IMR-90 (cell line): Measurements from ENCODE around the gene TRDN. TPM values are rescaled to one million over a fixed set of nuclear protein-coding genes. Genes with fewer than 3 reads are reported as not detected.

ENCODE experiments used
- ATAC-seq: fragments of 200-7000 bp; cut with Tn5 transposase; 2 replicates; pipeline ENCODE4 v1.9.1; 2020; ENCODE audit warnings: low read depth, mild to moderate bottlenecking, moderate library complexity
- BruUV-seq: library from RNA; stranded (reverse); fragments of 400-500 nt; replicated peaks from 2 replicates; lab custom pipeline; 2021; lab: Mats Ljungman, UMichigan
- CTCF ChIA-PET: fragments of 300-600 bp; formaldehyde crosslinking; extraction: SDS; loops from one replicate; lab custom pipeline; 2021; ENCODE audit warnings: antibody characterized with exemption; lab: Yijun Ruan, JAX
- POLR2A ChIA-PET: fragments of 300-600 bp; sonication (Branson Sonifier 250); formaldehyde crosslinking; loops from one replicate; lab custom pipeline; 2022; ENCODE audit warnings: antibody characterized with exemption; ENCODE audit not compliant: unreplicated experiment; lab: Charles Lee
- DNase-seq: peaks from one replicate; pipeline ENCODE4 v3.0.0; 2013
- H2AFZ ChIP-seq: replicated peaks from 2 replicates; pipeline ENCODE3; 2013; ENCODE audit warnings: low read length, mild to moderate bottlenecking; ENCODE audit not compliant: poor library complexity
- H2AK5ac ChIP-seq: 2 replicates; pipeline ENCODE4 v1.6.1; 2013; ENCODE audit warnings: low read depth, low read length, inconsistent platforms
- H2AK9ac ChIP-seq: replicated peaks from 2 replicates; pipeline ENCODE3; 2013; ENCODE audit warnings: mild to moderate bottlenecking, low read depth, low read length, moderate library complexity; ENCODE audit not compliant: poor library complexity
- H2BK120ac ChIP-seq: 2 replicates; pipeline ENCODE4 v1.6.1; 2013; ENCODE audit warnings: low read depth, low read length, inconsistent platforms
- H2BK15ac ChIP-seq: 3 replicates; pipeline ENCODE4 v1.6.1; 2013; ENCODE audit warnings: low read depth, low read length, inconsistent platforms
- H2BK20ac ChIP-seq: 2 replicates; pipeline ENCODE4 v1.6.1; 2013; ENCODE audit warnings: low read depth, mild to moderate bottlenecking, inconsistent platforms, low read length, moderate library complexity
- H2BK5ac ChIP-seq: 2 replicates; pipeline ENCODE4 v1.6.1; 2013; ENCODE audit warnings: mild to moderate bottlenecking, low read depth, low read length, inconsistent platforms; ENCODE audit not compliant: poor library complexity, severe bottlenecking
- H3K14ac ChIP-seq: replicated peaks from 2 replicates; pipeline ENCODE4 v1.6.1; 2013; ENCODE audit warnings: low read depth, low read length, inconsistent platforms
- H3K18ac ChIP-seq: 2 replicates; pipeline ENCODE4 v1.6.1; 2013; ENCODE audit warnings: low read depth, low read length, control low read depth
- H3K23ac ChIP-seq: 2 replicates; pipeline ENCODE4 v1.6.1; 2013; ENCODE audit warnings: low read depth, low read length, inconsistent platforms
- H3K27ac ChIP-seq: 2 replicates; pipeline ENCODE4 v1.5.1; 2013; ENCODE audit warnings: mild to moderate bottlenecking, control low read depth, low read length; ENCODE audit not compliant: insufficient read depth
- H3K27me3 ChIP-seq: 2 replicates; pipeline ENCODE4 v1.6.1; 2013; ENCODE audit warnings: low read length; ENCODE audit not compliant: control insufficient read depth, insufficient read depth
- H3K36me3 ChIP-seq: 2 replicates; pipeline ENCODE4 v1.6.1; 2013; ENCODE audit warnings: low read length, mixed read lengths; ENCODE audit not compliant: control insufficient read depth, insufficient read depth
- H3K4ac ChIP-seq: 2 replicates; pipeline ENCODE4 v1.6.1; 2013; ENCODE audit warnings: low read depth, low read length, inconsistent platforms
- H3K4me1 ChIP-seq: 2 replicates; pipeline ENCODE4 v1.6.1; 2013; ENCODE audit warnings: low read length, mixed read lengths; ENCODE audit not compliant: control insufficient read depth, insufficient read depth
- H3K4me2 ChIP-seq: 2 replicates; pipeline ENCODE4 v1.6.1; 2013; ENCODE audit warnings: low read depth, mild to moderate bottlenecking, control low read depth, low read length, moderate library complexity
- H3K4me3 ChIP-seq: 2 replicates; pipeline ENCODE4 v1.5.1; 2013; ENCODE audit warnings: low read depth, mild to moderate bottlenecking, control low read depth, low read length, moderate library complexity; ENCODE audit not compliant: insufficient read depth
- H3K56ac ChIP-seq: 2 replicates; pipeline ENCODE4 v1.6.1; 2013; ENCODE audit warnings: low read length, inconsistent platforms; ENCODE audit not compliant: insufficient read depth; ENCODE audit errors: extremely low read depth
- H3K79me1 ChIP-seq, 2 experiments: 2 replicates each; pipeline ENCODE4 v1.6.1; 2013; ENCODE audit warnings: low read length in 2 of 2, inconsistent platforms in 1 of 2, low read depth in 1 of 2
- H3K9ac ChIP-seq: 2 replicates; pipeline ENCODE4 v1.6.1; 2013; ENCODE audit warnings: low read depth, low read length, control low read depth
- H3K9me1 ChIP-seq: 2 replicates; pipeline ENCODE4 v1.6.1; 2013; ENCODE audit warnings: low read length, inconsistent platforms; ENCODE audit not compliant: insufficient read depth
- H3K9me3 ChIP-seq: 2 replicates; pipeline ENCODE4 v1.6.1; 2013; ENCODE audit warnings: low read length; ENCODE audit not compliant: control insufficient read depth, insufficient read depth
- H4K20me1 ChIP-seq: 2 replicates; pipeline ENCODE4 v1.6.1; 2013; ENCODE audit warnings: low read length, inconsistent platforms; ENCODE audit not compliant: insufficient read depth
- H4K5ac ChIP-seq: 2 replicates; pipeline ENCODE4 v1.6.1; 2013; ENCODE audit warnings: mild to moderate bottlenecking, low read depth, low read length, control low read depth
- H4K8ac ChIP-seq, 2 experiments: 2 replicates each; pipeline ENCODE4 v1.6.1; 2013; ENCODE audit warnings: low read depth in 2 of 2, low read length in 2 of 2, control low read depth in 1 of 2, inconsistent platforms in 1 of 2
- H4K91ac ChIP-seq: 2 replicates; pipeline ENCODE4 v1.6.1; 2013; ENCODE audit warnings: low read depth, low read length, inconsistent platforms; ENCODE audit not compliant: insufficient read depth
- BHLHE40 ChIP-seq: fragments of 150-350 bp; IDR thresholded peaks from 2 replicates; pipeline ENCODE4 v1.6.1; 2016; ENCODE audit warnings: mild to moderate bottlenecking, low read depth, low read length
- CEBPB ChIP-seq: IDR thresholded peaks from 2 replicates; pipeline ENCODE4 v1.6.1; 2012; ENCODE audit warnings: low read depth, low read length, improper control_type of control experiment
- CHD1 ChIP-seq: IDR thresholded peaks from 2 replicates; pipeline ENCODE4 v1.6.1; 2012; ENCODE audit warnings: low read depth, low read length, improper control_type of control experiment
- ELK1 ChIP-seq: fragments of 150-350 bp; IDR thresholded peaks from 2 replicates; pipeline ENCODE4 v1.6.1; 2016; ENCODE audit warnings: low read depth, mild to moderate bottlenecking, low read length, moderate library complexity, borderline replicate concordance
- FOS ChIP-seq: fragments of 150-350 bp; IDR thresholded peaks from 2 replicates; pipeline ENCODE4 v1.6.1; 2016; ENCODE audit warnings: low read depth, low read length
- MAFK ChIP-seq: IDR thresholded peaks from 2 replicates; pipeline ENCODE4 v1.6.1; 2012; ENCODE audit warnings: low read depth, low read length, improper control_type of control experiment
- MAZ ChIP-seq: IDR thresholded peaks from 2 replicates; pipeline ENCODE4 v1.6.1; 2012; ENCODE audit warnings: low read depth, mild to moderate bottlenecking, low read length, improper control_type of control experiment, moderate library complexity, borderline replicate concordance
- MXI1 ChIP-seq: IDR thresholded peaks from 2 replicates; pipeline ENCODE4 v1.6.1; 2012; ENCODE audit warnings: low read depth, mild to moderate bottlenecking, low read length, moderate library complexity, borderline replicate concordance
- NFE2L2 ChIP-seq: fragments of 150-350 bp; IDR thresholded peaks from 2 replicates; pipeline ENCODE4 v1.6.1; 2016; ENCODE audit warnings: low read depth, mild to moderate bottlenecking, low read length
- POLR2A ChIP-seq: IDR thresholded peaks from 2 replicates; pipeline ENCODE4 v1.6.1; 2012; ENCODE audit warnings: mild to moderate bottlenecking, low read depth, low read length
- RAD21 ChIP-seq: IDR thresholded peaks from 2 replicates; pipeline ENCODE4 v1.6.1; 2012; ENCODE audit warnings: low read length, improper control_type of control experiment
- RCOR1 ChIP-seq: IDR thresholded peaks from 2 replicates; pipeline ENCODE4 v1.6.1; 2012; ENCODE audit warnings: mild to moderate bottlenecking, low read length, improper control_type of control experiment; ENCODE audit not compliant: insufficient replicate concordance
- RFX5 ChIP-seq: IDR thresholded peaks from 2 replicates; pipeline ENCODE4 v1.8.0; 2012; ENCODE audit warnings: low read depth, mild to moderate bottlenecking, low read length, moderate library complexity
- SMC3 ChIP-seq: fragments of 150-350 bp; IDR thresholded peaks from 2 replicates; pipeline ENCODE4 v1.6.1; 2016; ENCODE audit warnings: low read depth, mild to moderate bottlenecking, antibody characterized with exemption, low read length, moderate library complexity
- dilution Hi-C: fragments of 300-500 bp; cut with HindIII; formaldehyde crosslinking; loops from one replicate; pipeline ENCODE4 v1.14.3; 2018; ENCODE audit warnings: low sequenced_read_pairs; ENCODE audit not compliant: unreplicated experiment
- in situ Hi-C: fragments of 300-500 bp; cut with MboI; formaldehyde crosslinking; loops from 3 replicates; pipeline ENCODE4 v1.14.3; 2019; ENCODE audit warnings: low sequenced_read_pairs, inconsistent platforms, mixed read lengths
- intact Hi-C: fragments of 100-400 bp; cut with micrococcal nuclease; formaldehyde crosslinking; loops from 2 replicates; pipeline ENCODE4 v1.10.0; 2022
- polyA plus RNA-seq, 3 experiments: library from polyadenylated mRNA; depleted of rRNA; stranded (reverse); fragments of >200 nt; gene quantifications; 2 replicates each; pipeline ENCODE4 v1.2.3, GENCODE V29; 2012; ENCODE audit warnings: low replicate concordance in 1 of 3
- total RNA-seq: library from RNA; depleted of rRNA; stranded (reverse); fragments of >200 nt; gene quantifications from 2 replicates; pipeline ENCODE4 v1.2.3, GENCODE V29; 2012
- TF ChIP-seq, protein P1 (sequence below): fragments of 150-350 bp; IDR thresholded peaks from 2 replicates; pipeline ENCODE4 v1.6.1; 2017; ENCODE audit warnings: mild to moderate bottlenecking, antibody characterized with exemption, low read length, low read depth
- TF ChIP-seq, protein P2 (sequence below): conservative IDR thresholded peaks from 2 replicates; pipeline ENCODE4 v1.5.1; 2012; ENCODE audit warnings: mild to moderate bottlenecking, low read depth, low read length, improper control_type of control experiment

The TRDN gene
- total and polyA plus RNA-seq, 2 of the 4 experiments (the other 2 are of a cell fraction), result not detected

GRCh38 chr6:123519189-123519505 is 117.6 kb downstream of the TRDN start:
- Histone ChIP-seq H3K4me2 (no peak overlapping the region), H3K79me1 (no peaks in the 10 kb centered on the region), H4K20me1 (no peaks in the 10 kb centered on the region), H3K4me1 (no peaks in the 10 kb centered on the region), H3K27ac (no peak overlapping the region), H3K14ac (no peak overlapping the region), H2AK5ac (no peak overlapping the region), H4K5ac (no peak overlapping the region), H3K4ac (no peak overlapping the region), H2AFZ (no peak overlapping the region), H3K36me3 (no peaks in the 10 kb centered on the region), H3K56ac (no peak overlapping the region), H2BK5ac (no peak overlapping the region), H2BK120ac (no peak overlapping the region), H2BK20ac (no peak overlapping the region), H3K9me1 (no peaks in the 10 kb centered on the region), H4K91ac (no peak overlapping the region), H3K27me3 (no peaks in the 10 kb centered on the region), H3K4me3 (no peak overlapping the region), H4K8ac (no peak overlapping the region), H2AK9ac (no peak overlapping the region), H3K9ac (no peak overlapping the region), H3K23ac (no peak overlapping the region), H3K18ac (no peak overlapping the region), H2BK15ac (no peak overlapping the region), H3K9me3 (peaks cover 8% of the 10 kb centered on the region)
- dilution Hi-C loops, result no loop called here
- TF ChIP-seq RAD21, result no peak
- TF ChIP-seq CHD1, result no peak
- TF ChIP-seq MXI1, result no peak
- TF ChIP-seq, protein P1, sequence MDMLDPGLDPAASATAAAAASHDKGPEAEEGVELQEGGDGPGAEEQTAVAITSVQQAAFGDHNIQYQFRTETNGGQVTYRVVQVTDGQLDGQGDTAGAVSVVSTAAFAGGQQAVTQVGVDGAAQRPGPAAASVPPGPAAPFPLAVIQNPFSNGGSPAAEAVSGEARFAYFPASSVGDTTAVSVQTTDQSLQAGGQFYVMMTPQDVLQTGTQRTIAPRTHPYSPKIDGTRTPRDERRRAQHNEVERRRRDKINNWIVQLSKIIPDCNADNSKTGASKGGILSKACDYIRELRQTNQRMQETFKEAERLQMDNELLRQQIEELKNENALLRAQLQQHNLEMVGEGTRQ, result no peak
- no peak for TF ChIP-seq SMC3
- TF ChIP-seq POLR2A, result no peak
- no peak for TF ChIP-seq NFE2L2
- no peak for TF ChIP-seq RFX5
- TF ChIP-seq RCOR1, result no peak
- TF ChIP-seq MAZ, result no peak
- no peak for TF ChIP-seq ELK1
- no peak for TF ChIP-seq BHLHE40
- no peak for TF ChIP-seq FOS
- TF ChIP-seq CEBPB, result no peak
- TF ChIP-seq, protein P2, sequence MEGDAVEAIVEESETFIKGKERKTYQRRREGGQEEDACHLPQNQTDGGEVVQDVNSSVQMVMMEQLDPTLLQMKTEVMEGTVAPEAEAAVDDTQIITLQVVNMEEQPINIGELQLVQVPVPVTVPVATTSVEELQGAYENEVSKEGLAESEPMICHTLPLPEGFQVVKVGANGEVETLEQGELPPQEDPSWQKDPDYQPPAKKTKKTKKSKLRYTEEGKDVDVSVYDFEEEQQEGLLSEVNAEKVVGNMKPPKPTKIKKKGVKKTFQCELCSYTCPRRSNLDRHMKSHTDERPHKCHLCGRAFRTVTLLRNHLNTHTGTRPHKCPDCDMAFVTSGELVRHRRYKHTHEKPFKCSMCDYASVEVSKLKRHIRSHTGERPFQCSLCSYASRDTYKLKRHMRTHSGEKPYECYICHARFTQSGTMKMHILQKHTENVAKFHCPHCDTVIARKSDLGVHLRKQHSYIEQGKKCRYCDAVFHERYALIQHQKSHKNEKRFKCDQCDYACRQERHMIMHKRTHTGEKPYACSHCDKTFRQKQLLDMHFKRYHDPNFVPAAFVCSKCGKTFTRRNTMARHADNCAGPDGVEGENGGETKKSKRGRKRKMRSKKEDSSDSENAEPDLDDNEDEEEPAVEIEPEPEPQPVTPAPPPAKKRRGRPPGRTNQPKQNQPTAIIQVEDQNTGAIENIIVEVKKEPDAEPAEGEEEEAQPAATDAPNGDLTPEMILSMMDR, result no peak
- TF ChIP-seq MAFK, result no peak
- CTCF ChIA-PET, result no interaction called here
- in situ Hi-C loops, result no loop called here
- intact Hi-C loops, result no loop called here
- DNase-seq (no peak), ATAC-seq (no peak)
- BruUV-seq, result no TSS peak
- POLR2A ChIA-PET, result no interaction called here
